Measurements from ENCODE around the gene HFE. TPM values are rescaled to one million over a fixed set of nuclear protein-coding genes. Genes with fewer than 3 reads are reported as not detected.

HFE gene
- total and polyA plus RNA-seq, 2 of the 13 experiments (the other 11 are each of a cell fraction or from before 2014, with no cell fraction given) = 3.7 to 6.3 TPM

DNA sequence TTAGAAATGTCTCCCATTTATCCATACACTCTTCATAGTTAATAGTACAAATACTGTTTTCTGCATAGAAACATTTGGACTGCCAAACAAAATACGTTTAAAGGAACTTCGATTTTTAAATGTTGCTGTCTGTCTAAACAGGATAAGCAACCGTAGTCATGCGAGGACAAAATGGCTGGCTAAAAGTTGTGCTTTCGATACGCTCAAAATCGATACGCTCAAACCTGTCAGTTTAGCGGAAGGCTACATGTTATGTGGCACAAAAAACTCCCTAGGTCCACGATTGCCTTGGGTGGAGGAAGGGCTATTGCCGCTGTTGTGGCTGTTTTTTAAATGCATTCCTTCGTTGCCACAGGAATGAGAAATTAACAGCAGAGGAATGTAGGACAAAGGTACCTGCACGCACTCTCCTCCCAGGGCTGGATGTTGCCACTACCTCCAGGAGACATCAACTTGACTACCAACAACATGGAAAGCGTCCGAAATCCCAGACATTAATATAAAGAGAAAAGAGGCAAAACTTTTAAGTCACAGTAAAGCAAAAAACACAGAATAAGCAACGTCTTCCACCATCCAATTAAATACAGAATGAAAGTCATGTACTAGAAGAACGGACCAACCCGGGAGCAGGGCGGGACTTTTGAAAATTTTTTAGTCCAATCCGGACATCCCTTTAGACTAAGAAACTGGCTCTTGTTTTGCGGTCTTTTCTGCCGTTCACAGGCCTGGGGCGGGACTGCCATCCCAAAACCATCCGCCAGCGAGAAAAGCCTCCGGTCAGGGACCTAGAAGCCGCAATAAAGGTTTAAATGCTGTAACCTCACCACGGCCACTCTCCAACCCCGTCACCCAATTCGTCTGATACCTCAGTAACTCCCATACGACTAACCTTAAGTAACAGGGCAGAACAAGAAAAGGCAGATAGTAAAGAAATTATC is 32.2 kb upstream of the HFE start (continued):
- TF ChIP-seq ZNF800 (CRISPR knock-in tag; IDR thresholded peaks at IDR 0.05) (peak; percentile 79), NFE2L2 (IDR thresholded peaks at IDR 0.05; ENCODE audit: low read length) (no peak), SAFB2 (CRISPR knock-in tag; IDR thresholded peaks at IDR 0.05; ENCODE audit: borderline replicate concordance, low read depth) (no peak; the same call in 1 of the 2 replicates), ZNF891 (CRISPR knock-in tag; IDR thresholded peaks at IDR 0.05) (no peak), ZNF549 (CRISPR knock-in tag; IDR thresholded peaks at IDR 0.05) (no peak), FOXC1 (CRISPR knock-in tag; IDR thresholded peaks at IDR 0.05; ENCODE audit: borderline replicate concordance) (no peak), ZNF678 (CRISPR knock-in tag; IDR thresholded peaks at IDR 0.05) (no peak), ZNF691 (CRISPR knock-in tag; IDR thresholded peaks at IDR 0.05; ENCODE audit: borderline replicate concordance, low read depth) (no peak), TGIF2 (CRISPR knock-in tag; IDR thresholded peaks at IDR 0.05) (peak; percentile 99), CENPT (CRISPR knock-in tag; IDR thresholded peaks at IDR 0.05; ENCODE audit: low read depth) (no peak), ZKSCAN1 (IDR thresholded peaks at IDR 0.05; ENCODE audit: low read length) (peak; percentile 60), ZNF713 (CRISPR knock-in tag; IDR thresholded peaks at IDR 0.05) (0 out of 2 replicates have a peak, but pooled peaks have one; percentile 55), RNF219 (CRISPR knock-in tag; IDR thresholded peaks at IDR 0.05) (no peak; the same call in 1 of the 2 replicates), GLI4 (CRISPR knock-in tag; IDR thresholded peaks at IDR 0.05; ENCODE audit: borderline replicate concordance) (no peak), ZNF10 (CRISPR knock-in tag; IDR thresholded peaks at IDR 0.05; ENCODE audit: borderline replicate concordance, low read depth) (no peak), HOXA7 (CRISPR knock-in tag; IDR thresholded peaks at IDR 0.05) (no peak), FOXA1 (IDR thresholded peaks at IDR 0.05) (no peak), FOXA1 (CRISPR knock-in tag; IDR thresholded peaks at IDR 0.05) (peak; percentile 74), ZNF510 (CRISPR knock-in tag; IDR thresholded peaks at IDR 0.05; ENCODE audit: low read depth) (0 out of 2 replicates have a peak, but pooled peaks have one; percentile 3), REPIN1 (CRISPR knock-in tag; IDR thresholded peaks at IDR 0.05; ENCODE audit: borderline replicate concordance, low read depth) (peak; percentile 60; the same call in 1 of the 2 replicates), ADNP (CRISPR knock-in tag; IDR thresholded peaks at IDR 0.05) (no peak), SRY (CRISPR knock-in tag; IDR thresholded peaks at IDR 0.05) (peak; percentile 56), PAWR (CRISPR knock-in tag; IDR thresholded peaks at IDR 0.05; ENCODE audit: borderline replicate concordance) (no peak), ZSCAN30 (CRISPR knock-in tag; IDR thresholded peaks at IDR 0.05) (no peak), KMT2A (CRISPR knock-in tag; IDR thresholded peaks at IDR 0.05) (no peak; the same call in 1 of the 2 replicates), KDM3A (CRISPR knock-in tag; IDR thresholded peaks at IDR 0.05; ENCODE audit: low read depth) (0 out of 2 replicates have a peak, but pooled peaks have one; percentile 22), ZBTB21 (CRISPR knock-in tag; IDR thresholded peaks at IDR 0.05) (peak; percentile 41; the same call in 1 of the 2 replicates)
